A549 treated with RU486 at 1 μM for 4 hours (cell line): ENCODE results near the gene PGAM5. TPM values are rescaled to one million over a fixed set of nuclear protein-coding genes. Genes with fewer than 3 reads are reported as not detected.

Experiments
- total RNA-seq: library from RNA; stranded (reverse); fragments of 200-300 nt; extraction: Qiagen RNA extraction; gene quantifications from 5 replicates; pipeline ENCODE4 v1.2.3, GENCODE V29; 2022; ENCODE audit warnings: low read depth

The PGAM5 gene
- total RNA-seq, result 39.7 to 60.9 TPM (median 53.4 TPM) in 5 replicates

DNA sequence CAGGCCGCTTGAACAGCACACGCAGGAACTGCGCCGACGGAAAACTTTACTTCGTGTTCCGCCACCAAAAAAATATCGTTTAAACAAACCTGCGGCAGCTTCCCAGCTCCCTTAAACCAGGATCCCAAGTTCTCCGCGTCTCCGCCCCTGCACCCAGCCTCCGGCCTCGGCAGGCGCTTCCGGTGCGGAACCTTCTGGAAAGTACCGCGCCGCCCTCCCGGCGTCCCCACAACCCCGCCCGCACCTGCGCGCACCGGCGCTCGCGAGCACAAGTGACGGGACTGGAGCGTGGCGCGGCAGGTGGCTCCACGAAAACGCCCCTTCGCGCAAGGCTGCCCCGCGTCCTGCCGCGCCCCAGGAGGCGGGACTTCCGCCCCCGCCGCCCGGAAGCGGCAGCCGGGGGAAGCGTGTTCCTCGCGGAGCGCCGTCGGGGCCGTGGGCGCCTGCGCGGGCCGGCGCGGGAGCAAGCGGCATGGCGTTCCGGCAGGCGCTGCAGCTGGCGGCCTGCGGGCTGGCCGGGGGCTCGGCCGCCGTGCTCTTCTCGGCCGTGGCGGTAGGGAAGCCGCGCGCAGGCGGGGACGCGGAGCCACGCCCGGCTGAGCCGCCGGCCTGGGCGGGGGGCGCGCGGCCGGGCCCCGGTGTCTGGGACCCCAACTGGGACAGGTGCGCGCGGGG lies at the start of gene PGAM5:
Gene PGAM5, plus strand, starts transcription at position 438 of the 675 bp plus-strand sequence. Its CDS starts 35 bp downstream, at position 473.

DNA sequence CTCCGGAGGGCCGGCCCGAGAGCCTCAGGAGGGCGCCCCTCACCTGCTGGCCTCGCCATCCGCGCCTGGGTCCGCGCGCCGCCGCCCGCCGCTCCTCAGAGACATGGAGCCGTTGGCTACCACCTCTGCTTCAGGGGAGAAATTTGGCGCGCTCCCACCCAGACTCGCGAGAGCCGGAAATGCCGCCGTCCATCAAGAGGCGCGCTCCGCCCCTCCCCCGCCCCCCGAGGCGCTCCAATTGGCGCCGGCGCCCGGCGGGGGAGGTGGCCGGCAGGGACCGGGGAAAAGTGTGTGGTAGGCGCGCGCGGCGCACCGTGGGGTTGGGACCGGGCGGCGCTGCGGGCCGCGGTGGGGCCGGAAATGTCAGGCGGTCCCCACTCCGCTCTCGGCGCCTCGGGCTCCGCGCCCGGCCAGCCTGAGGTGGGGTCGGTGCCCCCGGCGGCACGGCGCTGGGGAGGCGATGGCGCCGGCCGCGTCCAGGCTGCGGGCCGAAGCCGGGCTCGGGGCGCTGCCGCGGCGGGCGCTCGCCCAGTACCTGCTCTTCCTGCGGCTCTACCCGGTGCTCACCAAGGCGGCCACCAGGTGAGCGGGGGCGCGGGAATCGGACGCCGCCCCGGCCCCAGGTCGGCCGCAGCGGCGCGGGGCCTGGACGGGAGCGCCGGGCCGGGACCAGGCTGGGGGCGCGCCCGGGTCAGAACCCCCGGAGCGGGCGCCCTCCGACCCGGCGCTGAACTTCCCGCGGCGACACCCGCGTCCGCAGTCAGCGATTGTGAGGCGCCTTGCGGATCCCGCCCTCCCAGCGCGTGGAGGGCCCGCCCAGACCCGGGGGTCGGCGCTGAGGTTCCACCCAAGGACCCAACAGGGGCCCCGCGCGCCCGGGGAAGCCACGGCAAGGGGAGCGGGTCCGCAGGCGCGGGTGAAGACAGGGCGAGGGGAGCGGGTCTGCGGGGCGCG lies 23.2 kb upstream of the PGAM5 start, which contains the start of the genes POLE and PXMP2:
Gene POLE, minus strand, starts transcription at position 132 of the 954 bp plus-strand sequence. Its CDS starts 27 bp downstream, at position 105.
Gene PXMP2, plus strand, starts transcription at position 377 of the 954 bp plus-strand sequence. Its CDS starts 84 bp downstream, at position 461.

DNA sequence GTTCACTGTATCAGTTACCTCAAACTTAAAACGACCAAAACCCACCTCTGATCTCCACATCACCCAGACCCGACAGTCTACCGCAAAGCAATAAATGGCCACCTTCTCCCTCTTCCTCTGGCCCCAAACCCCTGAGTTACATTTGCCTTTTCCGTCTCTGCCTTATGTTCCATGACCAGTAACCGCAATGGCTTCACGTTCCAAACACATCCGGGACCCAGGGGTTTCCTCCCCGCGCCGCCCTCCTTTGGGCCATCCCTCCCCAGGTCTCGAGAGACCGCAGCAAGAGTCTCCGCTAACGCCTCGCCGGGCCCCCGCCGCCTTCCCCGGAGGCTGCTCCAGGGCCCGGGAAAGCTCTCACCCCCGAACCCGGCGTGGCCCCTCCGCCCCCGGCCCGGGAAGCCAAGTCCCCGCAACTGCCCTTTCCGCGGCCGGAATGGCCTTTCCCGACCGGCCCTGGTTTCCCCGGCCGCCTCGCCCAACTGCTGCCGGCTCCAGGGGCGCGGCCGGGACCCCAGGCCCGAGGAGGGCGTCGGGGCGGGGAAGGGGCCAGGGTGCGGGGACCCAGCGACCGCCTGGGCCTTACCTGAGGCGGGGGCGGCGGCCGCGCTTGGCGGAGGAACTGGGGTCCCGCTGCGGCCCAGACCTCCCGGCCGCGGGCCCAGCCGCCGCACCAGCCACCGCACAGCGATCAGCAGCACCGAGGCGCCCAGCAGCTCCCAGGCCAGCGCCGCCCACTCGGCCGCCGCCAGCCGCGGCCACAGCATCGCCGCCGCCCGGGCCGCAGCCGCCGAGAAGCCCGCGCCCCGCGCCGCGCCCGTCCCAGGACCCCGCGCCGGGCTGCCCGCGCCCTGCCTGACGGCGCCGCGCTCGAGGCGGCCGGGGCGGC lies 50.6 kb downstream of the PGAM5 start, which contains the start of gene ANKLE2:
Gene ANKLE2, minus strand, starts transcription at position 801 of the 889 bp plus-strand sequence. Its CDS starts 34 bp downstream, at position 767.

Other genes with a start within 250 kb of the PGAM5 start
- gene FBRSL1, start 220.7 kb upstream of the PGAM5 start, total RNA-seq, result 50.9 to 94.0 TPM (median 81.4 TPM) in 5 replicates
- not detected in 5 replicates for gene LRCOL1, start 100.3 kb upstream of the PGAM5 start, total RNA-seq
- not detected in 5 replicates for gene P2RX2, start 92.1 kb upstream of the PGAM5 start, total RNA-seq
- 41.2 to 49.7 TPM (median 44.5 TPM) in 5 replicates for gene POLE, start 23.5 kb upstream of the PGAM5 start, total RNA-seq
- gene PXMP2, start 23.3 kb upstream of the PGAM5 start, total RNA-seq, result 21.5 to 35.7 TPM (median 30.5 TPM) in 5 replicates
- 74.0 to 84.5 TPM (median 80.3 TPM) in 5 replicates for gene ANKLE2, start 51.0 kb downstream of the PGAM5 start, total RNA-seq
- 17.6 to 25.0 TPM (median 20.4 TPM) in 5 replicates for gene GOLGA3, start 118.0 kb downstream of the PGAM5 start, total RNA-seq
- gene CHFR, start 176.8 kb downstream of the PGAM5 start, total RNA-seq, result 18.6 to 21.4 TPM (median 19.9 TPM) in 5 replicates
- gene ZNF605, start 245.5 kb downstream of the PGAM5 start, total RNA-seq, result 2.3 to 3.3 TPM (median 2.9 TPM) in 5 replicates